K562 (cell line): ENCODE data around the gene RNF207. TPM values are rescaled to one million over a fixed set of nuclear protein-coding genes. Genes with fewer than 3 reads are reported as not detected.
A peak's percentile ranks its signal among the peaks of the same experiment; 100 is the strongest.

Experiments used
- BRF2 ChIP-seq: IDR thresholded peaks from 3 replicates; pipeline ENCODE4 v1.6.1; 2011; ENCODE audit warnings: borderline replicate concordance, mild to moderate bottlenecking; ENCODE audit not compliant: insufficient read length, insufficient read depth
- CHD7 ChIP-seq: fragments of 200-600 bp; sonication (generic); IDR thresholded peaks from one replicate; pipeline ENCODE4 v1.6.1; 2012; ENCODE audit warnings: mild to moderate bottlenecking, low read depth, low read length, inconsistent platforms
- CREB1 ChIP-seq, 2 experiments: sonication (generic) in 1 of 2; formaldehyde crosslinking in 1 of 2; IDR thresholded peaks; 2 replicates each; pipeline versions ENCODE4 v1.6.1 to v1.8.0; 2012 to 2022; ENCODE audit warnings: inconsistent platforms in 1 of 2, mild to moderate bottlenecking in 1 of 2, missing genetic modification reagents in 1 of 2, moderate library complexity in 1 of 2
- ELK1 ChIP-seq: sonication (generic); formaldehyde crosslinking; IDR thresholded peaks from 2 replicates; pipeline ENCODE4 v1.8.1; 2022; ENCODE audit warnings: missing genetic modification reagents
- ELK3 ChIP-seq: fragments of 450-650 bp; formaldehyde crosslinking; IDR thresholded peaks from 2 replicates; pipeline ENCODE4 v1.4.0; 2020; ENCODE audit warnings: mild to moderate bottlenecking
- MBD2 ChIP-seq: sonication (generic); IDR thresholded peaks from 2 replicates; pipeline ENCODE4 v1.6.1; 2016; ENCODE audit warnings: low read depth, borderline replicate concordance
- MITF ChIP-seq: IDR thresholded peaks from 2 replicates; pipeline ENCODE4 v1.6.1; 2014; ENCODE audit warnings: antibody characterized with exemption
- PHB2 ChIP-seq: fragments of 450-650 bp; IDR thresholded peaks from 2 replicates; pipeline ENCODE4 v1.6.1; 2017; ENCODE audit warnings: low read depth
- XRCC5 ChIP-seq: fragments of 200-400 bp; formaldehyde crosslinking; IDR thresholded peaks from 2 replicates; pipeline ENCODE4 v1.6.1; 2017; ENCODE audit warnings: low read depth, mild to moderate bottlenecking, low read length
- ZNF140 ChIP-seq: fragments of 250-450 bp; sonication (Bioruptor Pico); IDR thresholded peaks from 2 replicates; pipeline ENCODE4 v1.8.0; 2021; ENCODE audit warnings: moderate library complexity, mild to moderate bottlenecking, inconsistent platforms
- polyA plus RNA-seq, 8 experiments: library from polyadenylated mRNA; depleted of rRNA in 4 of 8; stranded (reverse) in 5 of 8; unstranded in 3 of 8; fragments of >200 nt; fragmentation: Nextera tagmentation in 2 of 8; fragmentation: Illumina TruSeq in 1 of 8; extraction: Ambion mirVana in 2 of 8; extraction: Trizol in 1 of 8; gene quantifications; 2 replicates each; pipeline versions ENCODE4 v1.2.1 to v1.2.3, GENCODE V29; 2011 to 2014; ENCODE audit warnings: inconsistent platforms in 1 of 8, missing spikeins in 1 of 8
- total RNA-seq, 7 experiments: library from RNA; depleted of rRNA in 6 of 7; stranded (reverse); fragments of >200 nt in 6 of 7; fragmentation: Illumina TruSeq in 2 of 7; extraction: Trizol in 2 of 7; gene quantifications; 2 replicates each; pipeline versions ENCODE4 v1.2.1 to v1.2.3, GENCODE V29; 2011 to 2021; ENCODE audit warnings: low replicate concordance in 1 of 7

The RNF207 gene
- total and polyA plus RNA-seq, 9 of the 15 experiments (the other 6 are each of a cell fraction or from before 2014, with no cell fraction given): 2.7 to 30.6 (median 12.9) TPM

- TF ChIP-seq BRF2 (no peak), CHD7 (peak; percentile 55), XRCC5 (peak; percentile 84; the same call in 1 of the 2 replicates), MBD2 (no peak), CREB1 (IDR thresholded peaks at IDR 0.05) (peak; percentile 41; the same call in 1 of the 2 replicates), CREB1 (CRISPR knock-in tag; IDR thresholded peaks at IDR 0.05) (peak; percentile 86), ZNF140 (no peak), ELK3 (no peak), PHB2 (no peak), ELK1 (CRISPR knock-in tag) (no peak), MITF (no peak)
Measured at GRCh38 chr1:6245086-6245868, 39.4 kb downstream of the RNF207 start (continued).
